ENCODE data around the gene FBXO28. TPM values are rescaled to one million over a fixed set of nuclear protein-coding genes. Genes with fewer than 3 reads are reported as not detected.

Gene FBXO28
- total RNA-seq, 4 donors from 2014 or later: 7.0 to 31.0 (median 26.4) TPM

GRCh38 chr1:224189561-224189960 lies 75.7 kb downstream of the FBXO28 start:
- 93 to 98% methylated on average over 7 of the region's 7 CpGs for WGBS, 2 donors (ENCODE audit: low coverage in 1 of 2)

GRCh38 chr1:224192082-224192788 lies 78.3 kb downstream of the FBXO28 start:
- H3K27ac ChIP-seq: no peak overlapping the region
- no peaks in the 10 kb centered on the region for H3K27me3 ChIP-seq
- intact Hi-C loops (cut with DNase I; ENCODE audit: low total_unique reads) (no loop called here), in situ Hi-C loops (cut with MboI; ENCODE audit: low pct_ligation_motif_present in 1 of 4, low pct_unique_long_range_greater_than_20kb in 1 of 4, low sequenced_read_pairs in 3 of 4) (no loop called here)
- 46 to 64% methylated on average over 2 to 5 of the region's 5 CpGs for WGBS, 2 donors (ENCODE audit: low coverage in 1 of 2)
- H3K9me3 ChIP-seq: no peaks in the 10 kb centered on the region
- TF ChIP-seq EP300 (IDR thresholded peaks at IDR 0.05; ENCODE audit: low read depth): no peak
- TF ChIP-seq POLR2AphosphoS5 (IDR thresholded peaks at IDR 0.05): no peak
- no peak for TF ChIP-seq POLR2A (IDR thresholded peaks at IDR 0.05)
- no peak for TF ChIP-seq CTCF (IDR thresholded peaks at IDR 0.05)
- no peak overlapping the region for H3K4me3 ChIP-seq
- H3K4me1 ChIP-seq: peaks cover 0 to under 1% (median 0%) of the 10 kb centered on the region in 4 donors
- no peak for DNase-seq
- H3K36me3 ChIP-seq: peaks cover 0 to 4% (median 0%) of the 10 kb centered on the region in 4 donors

More at GRCh38 chr1:224189561-224189960, 75.7 kb downstream of the FBXO28 start:
- H3K27ac ChIP-seq: no peak overlapping the region
- in situ Hi-C loops (cut with MboI; ENCODE audit: low pct_ligation_motif_present in 1 of 4, low pct_unique_long_range_greater_than_20kb in 1 of 4, low sequenced_read_pairs in 3 of 4): no loop called here
- H3K27me3 ChIP-seq: no peaks in the 10 kb centered on the region
- no peak for DNase-seq
- H3K9me3 ChIP-seq: no peaks in the 10 kb centered on the region
- peaks cover 3 to 17% (median 8%) of the 10 kb centered on the region in 4 donors for H3K4me1 ChIP-seq
- TF ChIP-seq EP300 (IDR thresholded peaks at IDR 0.05; ENCODE audit: low read depth) (no peak), POLR2A (IDR thresholded peaks at IDR 0.05) (no peak), CTCF (IDR thresholded peaks at IDR 0.05) (no peak), POLR2AphosphoS5 (IDR thresholded peaks at IDR 0.05) (no peak)
- peaks cover 0 to 4% (median 0%) of the 10 kb centered on the region in 4 donors for H3K36me3 ChIP-seq
- H3K4me3 ChIP-seq: no peak overlapping the region
- intact Hi-C loops (cut with DNase I; ENCODE audit: low total_unique reads): loop anchor here (10.0 kb wide), 1 partner anchor 145 kb away; the partner anchor contains the start of gene NVL

GRCh38 chr1:224193319-224193966 lies 79.5 kb downstream of the FBXO28 start:
- Histone ChIP-seq H3K27ac (no peak overlapping the region), H3K4me1 (no peaks in the 10 kb centered on the region), H3K9me3 (no peaks in the 10 kb centered on the region), H3K4me3 (no peak overlapping the region), H3K36me3 (peaks cover 0 to 4% (median 0%) of the 10 kb centered on the region in 4 donors), H3K27me3 (no peaks in the 10 kb centered on the region)
- no peak for TF ChIP-seq CTCF (IDR thresholded peaks at IDR 0.05)
- TF ChIP-seq POLR2A (IDR thresholded peaks at IDR 0.05): no peak
- no peak for TF ChIP-seq EP300 (IDR thresholded peaks at IDR 0.05; ENCODE audit: low read depth)
- no peak for TF ChIP-seq POLR2AphosphoS5 (IDR thresholded peaks at IDR 0.05)
- 90 to 93% methylated on average over 3 to 8 of the region's 8 CpGs for WGBS, 2 donors (ENCODE audit: low coverage in 1 of 2)
- intact Hi-C loops (cut with DNase I; ENCODE audit: low total_unique reads) (no loop called here), in situ Hi-C loops (cut with MboI; ENCODE audit: low pct_ligation_motif_present in 1 of 4, low pct_unique_long_range_greater_than_20kb in 1 of 4, low sequenced_read_pairs in 3 of 4) (no loop called here)
- no peak for DNase-seq

GRCh38 chr1:224196813-224197600 lies 83.1 kb downstream of the FBXO28 start:
- 75% methylated on average over 5 of the region's 5 CpGs for WGBS, 2 donors (ENCODE audit: low coverage in 1 of 2)
- no peaks in the 10 kb centered on the region for H3K27me3 ChIP-seq
- intact Hi-C loops (cut with DNase I; ENCODE audit: low total_unique reads): no loop called here
- DNase-seq: no peak
- H3K4me1 ChIP-seq: no peaks in the 10 kb centered on the region
- peaks cover 0 to 4% (median 0%) of the 10 kb centered on the region in 4 donors for H3K36me3 ChIP-seq
- no peak overlapping the region for H3K27ac ChIP-seq
- in situ Hi-C loops (cut with MboI; ENCODE audit: low pct_ligation_motif_present in 1 of 4, low pct_unique_long_range_greater_than_20kb in 1 of 4, low sequenced_read_pairs in 3 of 4): no loop called here
- no peak overlapping the region for H3K4me3 ChIP-seq
- TF ChIP-seq POLR2AphosphoS5 (IDR thresholded peaks at IDR 0.05) (no peak), POLR2A (IDR thresholded peaks at IDR 0.05) (no peak), CTCF (IDR thresholded peaks at IDR 0.05) (no peak), EP300 (IDR thresholded peaks at IDR 0.05; ENCODE audit: low read depth) (no peak)
- H3K9me3 ChIP-seq: no peaks in the 10 kb centered on the region

Measured in transverse colon (tissue), 4 donors.